NCI-H2171 (cell line): ENCODE results near the gene SDC1.
"Not testable (repeated sequence)": the region's sequence is repeated elsewhere in the genome, so short reads cannot be mapped to it uniquely, and the experiment has no call there.

Source experiments
- DNase-seq: peaks from one replicate; lab custom pipeline; 2025; lab: John Stamatoyannopoulos, UW

SDC1 gene

DNA sequence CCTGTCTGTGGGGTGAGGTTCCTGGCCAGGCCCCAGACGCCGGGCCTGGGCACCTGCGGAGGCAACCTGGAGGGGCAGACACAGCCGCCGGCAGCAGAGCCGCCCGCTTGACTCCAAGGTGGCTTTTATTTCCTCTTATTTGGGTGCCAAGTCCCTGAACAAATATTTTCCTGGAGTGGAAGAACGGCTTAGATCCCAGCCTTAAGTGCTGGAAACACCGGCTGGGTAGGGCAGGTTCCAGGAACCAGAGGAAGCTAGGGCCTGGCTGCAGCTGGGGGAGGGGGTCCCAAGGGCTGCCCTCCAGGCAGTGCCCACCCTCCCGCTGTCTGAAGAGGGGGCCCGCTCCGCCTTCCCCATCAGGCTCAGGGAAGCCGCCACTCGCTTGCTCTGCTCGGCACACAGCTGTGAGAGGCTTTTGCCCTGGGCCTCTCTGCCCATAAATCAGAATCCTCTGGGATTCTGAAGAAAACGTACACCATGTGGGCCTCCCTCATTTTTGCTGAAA, 28.2 kb downstream of the SDC1 start:
- DNase-seq = no peak

DNA sequence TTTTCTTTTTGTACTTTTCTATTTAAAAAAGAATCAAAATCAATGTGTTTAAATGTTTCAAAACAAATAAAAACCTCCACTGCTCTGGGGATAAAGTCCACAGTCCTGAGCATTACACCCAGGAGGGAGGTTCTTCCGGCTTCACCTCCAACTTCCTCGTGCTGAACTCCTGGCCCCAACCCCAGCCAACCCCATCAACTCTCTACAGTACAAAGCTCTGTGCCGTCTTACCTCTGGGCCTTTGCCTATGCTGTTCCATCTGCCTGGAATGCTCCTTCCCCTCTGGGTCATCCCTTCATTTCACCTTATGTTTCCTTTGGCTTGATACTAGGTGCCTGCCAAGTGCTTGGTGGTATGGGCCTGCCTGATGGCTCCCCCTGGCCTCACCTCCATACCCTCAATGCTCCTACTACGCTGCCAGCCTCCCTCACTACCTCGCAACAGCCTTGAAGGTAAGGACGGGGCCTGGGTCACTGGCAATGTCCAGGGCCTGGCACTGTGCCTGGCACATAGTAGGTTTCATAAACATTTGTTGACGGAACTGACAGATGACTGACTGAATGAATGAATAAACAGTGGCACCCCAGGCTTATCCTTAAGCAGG, 28.8 kb downstream of the SDC1 start:
- no peak for DNase-seq

DNA sequence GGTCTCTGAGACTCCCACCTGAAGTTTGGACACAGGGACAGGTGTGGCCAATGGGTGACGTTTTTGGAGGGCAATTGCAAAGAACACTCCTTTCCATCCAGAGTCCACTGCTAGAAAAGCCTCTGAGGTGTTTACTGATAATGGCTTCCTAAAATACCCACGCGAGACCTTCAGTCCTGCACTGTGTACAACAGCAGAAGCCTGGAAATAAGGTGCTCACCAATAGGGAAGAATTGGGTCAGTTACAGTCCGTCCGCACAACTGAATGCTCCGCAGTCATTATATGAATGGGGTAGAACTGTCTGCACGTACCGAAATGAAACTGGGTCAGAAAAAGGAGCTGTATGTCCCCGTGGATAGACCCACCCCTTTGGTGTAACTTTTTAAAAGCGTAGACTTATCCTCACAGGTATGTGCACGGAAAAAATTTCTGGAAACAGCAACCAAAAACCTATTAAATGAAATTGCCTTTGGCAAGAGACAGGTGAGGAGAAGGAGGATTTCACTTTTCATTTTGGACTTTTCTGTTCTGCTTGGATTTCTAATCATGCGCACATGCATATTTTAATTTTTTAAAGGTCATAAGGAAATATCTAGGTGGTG, 29.4 kb downstream of the SDC1 start:
- no peak for DNase-seq

DNA sequence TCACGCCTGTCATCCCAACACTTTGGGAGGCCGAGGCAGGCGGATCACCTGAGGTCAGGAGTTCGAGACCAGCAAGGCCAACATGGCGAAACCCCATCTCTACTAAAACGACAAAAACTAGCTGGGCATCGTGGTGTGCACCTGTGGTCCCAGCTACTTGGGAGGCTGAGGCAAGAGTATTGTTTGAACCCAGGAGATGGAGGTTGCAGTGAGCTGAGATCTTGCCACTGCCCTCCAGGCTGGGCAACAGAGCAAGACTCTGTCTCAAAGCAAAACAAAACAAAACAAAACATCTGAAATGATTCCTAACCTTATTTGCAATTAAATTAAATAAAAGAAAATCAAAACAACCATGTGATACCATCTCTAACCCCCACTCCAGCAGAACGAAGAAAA, 29.9 kb downstream of the SDC1 start:
- not testable (repeated sequence) for DNase-seq

DNA sequence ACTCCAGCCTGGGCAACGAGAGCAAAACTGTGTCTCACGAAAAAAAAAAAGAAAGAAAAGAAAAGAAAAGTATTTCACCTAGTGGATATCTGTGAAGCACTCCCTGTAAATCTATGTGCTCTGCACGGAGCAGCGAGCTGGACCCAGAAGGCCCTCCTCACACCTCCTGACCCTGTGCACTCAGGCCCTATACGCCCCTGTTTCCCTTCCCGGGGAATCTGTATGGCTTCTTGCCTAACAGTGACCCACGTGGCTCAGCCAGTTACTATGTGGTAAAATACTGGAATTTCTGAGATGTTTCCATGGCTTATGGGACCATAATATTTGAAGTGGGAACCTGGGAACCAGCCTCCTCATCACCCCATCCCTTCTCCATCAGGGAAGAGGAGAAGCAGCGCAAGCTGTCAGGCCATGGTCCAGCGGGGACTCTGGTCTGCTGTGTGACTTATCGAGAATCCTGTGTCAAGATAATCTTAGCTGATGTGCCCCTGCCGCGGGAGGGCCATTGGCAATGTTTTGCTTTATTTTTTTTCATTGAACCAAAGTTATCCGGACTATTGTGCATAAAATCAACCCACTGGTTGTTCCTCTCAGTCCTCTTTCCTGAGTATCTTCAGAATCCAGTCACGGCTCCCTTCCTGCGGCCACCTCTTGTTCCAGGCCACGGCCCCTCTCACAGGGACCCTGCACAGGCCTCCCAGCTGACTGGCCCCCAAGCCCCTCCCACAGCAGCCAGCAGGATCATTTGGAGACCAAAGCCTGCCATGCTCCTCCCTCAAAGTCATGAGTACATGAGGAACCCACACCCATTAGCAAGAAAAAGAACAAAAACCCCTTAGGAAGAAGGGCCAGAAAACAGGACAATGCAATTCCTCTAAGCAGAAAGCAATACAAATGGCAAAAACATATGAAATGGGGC, 30.6 kb downstream of the SDC1 start:
- DNase-seq = no peak

DNA sequence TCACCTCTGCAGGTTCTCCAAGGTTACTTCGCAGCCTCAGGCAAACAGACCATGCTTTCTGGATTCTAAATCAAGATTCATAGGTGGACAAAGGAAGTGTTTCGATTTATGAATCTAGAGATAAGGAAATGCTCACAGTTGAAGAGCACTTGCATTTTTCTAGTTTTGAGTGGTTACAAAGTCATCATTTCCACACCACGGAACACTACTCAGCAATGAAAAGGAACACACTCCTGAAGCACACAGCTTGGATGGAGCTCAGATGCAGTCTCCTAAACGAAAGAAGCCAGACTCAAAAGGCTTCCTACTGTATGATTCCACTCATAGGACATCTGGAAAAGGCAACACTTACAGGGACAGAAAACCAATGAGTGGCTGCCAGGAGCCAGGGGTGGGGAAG, 31.7 kb downstream of the SDC1 start:
- no peak for DNase-seq

DNA sequence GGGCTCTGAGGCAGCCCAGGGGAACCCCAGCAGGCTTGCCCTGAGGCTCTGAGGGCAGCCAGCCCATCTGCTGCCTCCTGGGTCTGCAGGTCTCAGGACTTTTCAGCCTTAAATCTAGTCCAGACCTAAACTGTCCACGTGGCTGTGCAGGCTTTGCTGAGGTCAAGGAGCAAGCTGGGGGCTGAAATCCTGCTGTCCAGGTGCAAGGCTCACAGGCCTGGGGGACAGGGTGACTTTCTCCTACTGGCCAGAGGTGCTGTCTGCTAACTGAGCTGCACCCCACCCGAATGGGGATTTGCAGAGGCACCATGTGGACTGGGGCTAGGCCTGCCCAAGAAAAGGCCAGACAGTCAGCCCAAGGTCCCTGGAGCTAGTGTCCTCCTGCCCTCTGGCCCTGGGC, 32.1 kb downstream of the SDC1 start:
- no peak for DNase-seq

DNA sequence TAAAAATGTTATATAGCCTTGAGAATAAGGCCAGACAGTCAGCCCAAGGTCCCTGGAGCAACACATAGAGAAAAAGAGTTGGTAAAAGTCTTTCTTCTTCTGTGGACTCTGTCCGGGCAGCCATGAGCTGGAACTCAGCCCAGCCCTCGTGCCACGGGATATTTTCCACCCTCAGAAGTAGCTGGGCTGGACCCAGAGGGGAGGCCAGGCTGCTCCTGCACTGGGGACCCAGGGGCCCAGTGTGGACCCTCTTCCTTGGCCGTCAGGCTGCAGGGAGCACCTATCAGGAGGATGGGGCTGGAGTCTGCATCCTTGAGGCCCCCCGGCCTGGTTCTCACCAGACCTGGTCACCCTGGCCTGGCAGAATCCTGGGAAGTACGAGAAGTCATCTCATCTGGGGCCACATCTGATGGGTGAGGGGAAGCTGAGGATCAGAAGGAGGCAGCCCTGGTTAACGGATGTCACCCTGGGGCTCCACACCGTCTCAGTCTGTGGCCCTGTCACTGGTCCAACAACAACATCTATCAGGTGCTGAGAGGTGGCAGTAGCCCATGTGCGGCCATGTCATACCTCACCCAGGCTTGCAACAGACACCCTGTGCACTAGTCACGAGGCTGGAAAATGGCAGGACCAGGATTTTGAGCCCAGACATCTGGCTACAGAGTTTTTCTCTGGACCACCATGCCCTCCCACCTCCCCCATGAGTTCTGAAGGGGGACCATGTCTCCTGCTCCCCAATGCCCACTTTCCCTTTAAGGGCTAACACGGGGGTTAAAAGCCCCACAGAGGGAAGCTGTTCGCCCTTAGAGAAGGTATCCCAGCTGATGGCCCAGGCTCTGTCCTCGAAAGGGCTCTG, 33.0 kb downstream of the SDC1 start:
- no peak for DNase-seq

DNA sequence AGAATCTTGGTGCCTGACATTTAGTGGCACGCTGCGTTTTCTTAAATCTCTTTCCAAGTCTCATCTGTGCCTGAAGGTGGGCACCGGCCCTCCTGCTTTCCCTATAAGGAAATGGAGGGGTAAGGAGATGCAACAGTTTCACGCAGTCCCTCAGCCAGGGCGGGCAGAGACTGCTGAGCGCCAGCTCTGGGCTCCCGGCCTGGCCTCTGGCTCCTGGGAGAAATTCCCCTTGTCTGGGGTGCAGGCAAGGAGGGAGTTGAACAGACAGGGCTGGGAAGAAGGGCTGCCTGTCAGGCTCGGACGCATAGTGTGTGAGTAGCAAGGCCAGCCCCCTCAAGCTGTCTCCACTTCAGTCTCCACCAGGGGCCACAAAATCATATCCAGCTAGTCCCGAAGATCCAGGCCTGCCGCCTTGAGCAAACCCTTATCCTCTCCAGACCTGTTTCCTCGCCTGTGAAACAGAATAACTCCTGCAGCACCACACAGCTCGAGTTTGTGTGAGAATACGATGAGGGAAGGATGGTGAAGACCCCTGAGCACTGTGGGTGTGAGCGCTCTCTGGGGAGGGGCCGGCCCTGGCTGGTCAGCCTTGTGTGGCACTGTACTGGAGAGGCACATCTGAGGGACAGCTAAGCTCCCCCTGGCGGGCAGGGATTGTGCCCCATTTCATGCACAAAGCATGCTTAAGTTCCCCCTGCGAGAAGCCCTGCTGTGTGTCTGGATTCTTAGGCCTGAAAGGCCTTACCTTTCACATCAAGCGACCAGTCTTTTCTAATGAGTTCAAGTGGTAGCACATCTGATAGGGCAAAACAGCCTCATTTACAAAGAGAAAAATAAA, 33.8 kb downstream of the SDC1 start:
- no peak for DNase-seq

DNA sequence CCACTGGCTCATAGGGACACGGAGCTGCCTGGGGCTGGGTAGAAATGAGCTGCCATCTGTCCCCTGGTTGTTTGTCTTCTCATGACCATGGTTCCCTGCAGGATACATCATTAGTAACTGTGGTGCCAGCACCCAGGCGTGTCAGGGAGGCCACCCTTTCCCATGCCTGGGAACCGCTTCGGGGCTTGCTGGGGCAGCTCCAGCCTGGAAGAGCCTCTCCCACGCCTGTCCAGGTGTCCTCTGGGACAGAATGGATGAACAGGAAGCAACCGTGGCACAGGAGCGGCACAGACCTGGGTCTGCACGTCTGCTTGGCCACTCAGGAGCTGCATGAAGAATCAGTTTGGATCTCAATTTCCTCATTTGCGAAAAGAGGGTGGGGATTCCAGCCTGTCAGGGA, 34.8 kb downstream of the SDC1 start:
- no peak for DNase-seq

DNA sequence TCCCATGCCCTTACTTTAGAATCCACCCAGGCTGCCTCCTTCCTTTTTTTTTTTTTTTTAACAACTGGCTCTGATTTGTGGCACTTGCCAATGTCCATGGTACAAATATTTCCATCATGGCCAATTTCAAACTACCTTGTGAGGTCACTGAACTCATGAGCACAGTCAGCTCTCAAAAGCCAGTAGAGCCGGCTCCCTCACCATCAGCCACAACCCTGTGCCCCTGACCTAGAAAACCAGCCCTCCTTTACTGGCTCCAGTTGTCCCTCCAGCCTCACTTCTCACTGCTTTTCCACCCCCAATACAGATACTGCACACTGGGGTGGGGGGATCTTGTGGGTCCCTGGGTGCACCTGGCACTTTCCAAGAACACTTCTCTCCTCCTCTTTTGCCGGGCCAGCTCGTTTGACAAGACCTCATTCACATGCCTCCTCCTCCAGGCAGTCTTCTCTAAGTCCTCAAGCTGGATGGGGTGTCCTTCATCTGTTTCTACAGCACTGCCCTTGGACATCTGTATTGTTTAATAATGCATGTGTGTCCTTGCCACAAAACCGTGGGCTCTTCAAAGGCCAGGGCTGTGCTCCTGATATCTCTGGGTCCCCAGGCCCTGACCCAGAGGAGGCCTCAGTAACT, 35.5 kb downstream of the SDC1 start:
- no peak for DNase-seq

DNA sequence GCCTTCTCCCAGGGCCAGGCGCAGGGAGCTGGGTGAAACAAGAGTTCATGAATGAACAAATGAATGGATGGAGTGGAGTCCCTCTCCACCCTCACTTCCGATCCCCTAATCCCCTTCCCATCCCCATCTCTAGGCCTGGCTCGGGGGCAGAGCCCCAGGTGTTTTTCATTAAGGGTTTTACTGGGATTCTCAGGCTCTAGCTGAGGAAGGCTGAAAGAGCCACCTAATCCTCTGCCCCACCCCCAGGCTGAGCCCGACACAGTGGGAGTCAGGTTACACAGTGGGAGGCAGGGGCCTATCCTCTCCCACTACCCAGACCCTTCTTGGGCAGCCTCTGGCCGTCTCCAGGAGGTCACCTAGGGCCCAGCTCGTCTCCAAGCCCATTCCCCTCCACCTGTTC, 36.1 kb downstream of the SDC1 start:
- DNase-seq = no peak

DNA sequence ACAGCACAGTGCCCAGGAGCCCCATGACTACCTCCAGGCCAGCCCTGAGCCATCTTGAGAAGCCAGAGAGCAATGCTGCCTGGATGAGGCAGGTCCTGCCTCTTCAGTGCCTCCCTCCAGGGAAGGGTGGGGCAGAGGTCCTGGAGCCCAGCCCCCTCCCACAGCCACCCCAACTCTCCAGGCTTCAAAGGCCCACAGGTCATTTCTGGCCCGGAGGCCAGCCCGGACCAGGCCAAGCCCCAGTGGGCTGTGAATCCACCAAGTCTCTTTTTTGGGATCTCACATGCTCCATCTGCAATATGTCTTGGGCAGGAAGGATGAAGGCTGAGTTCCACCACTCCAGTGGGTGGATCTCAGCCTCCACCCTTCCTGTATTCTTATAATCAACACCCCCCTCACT, 36.7 kb downstream of the SDC1 start:
- DNase-seq = no peak

DNA sequence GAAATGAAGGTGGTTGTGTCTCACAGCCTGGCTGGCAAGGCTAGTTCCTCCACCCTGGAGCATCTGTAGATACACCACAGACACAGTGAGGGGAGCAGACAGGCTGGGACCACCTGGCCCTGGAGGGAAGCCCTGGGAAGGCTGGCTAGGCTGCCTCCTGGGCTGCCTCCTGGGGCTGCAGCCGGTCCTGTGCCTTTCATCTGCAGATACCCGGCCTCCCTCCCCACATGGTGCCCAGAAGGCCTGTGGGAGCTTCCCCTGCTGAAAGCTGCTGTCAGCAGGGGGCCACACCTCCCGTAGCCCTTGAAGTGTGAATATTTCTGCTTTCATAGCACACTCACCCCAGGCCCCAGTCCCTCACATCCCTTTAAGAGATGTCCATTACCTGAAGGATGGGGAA, 37.6 kb downstream of the SDC1 start:
- DNase-seq = no peak

DNA sequence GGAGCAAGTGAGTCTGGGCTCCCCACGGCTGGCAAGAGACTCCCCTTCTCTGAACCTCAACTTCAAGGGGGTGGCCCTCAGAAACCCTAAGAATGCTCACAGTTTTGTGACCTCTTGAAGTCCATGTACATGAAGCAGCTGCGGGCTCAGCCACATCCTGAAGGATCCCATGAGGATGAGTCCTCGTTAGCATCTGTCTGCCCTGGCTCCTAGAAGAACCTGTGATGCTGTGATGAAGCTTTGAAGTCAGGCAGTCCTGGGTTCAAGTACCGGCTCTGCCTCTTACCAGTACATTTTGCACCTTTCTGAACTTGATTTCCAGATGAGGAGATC, 38.1 kb downstream of the SDC1 start:
- DNase-seq = no peak

DNA sequence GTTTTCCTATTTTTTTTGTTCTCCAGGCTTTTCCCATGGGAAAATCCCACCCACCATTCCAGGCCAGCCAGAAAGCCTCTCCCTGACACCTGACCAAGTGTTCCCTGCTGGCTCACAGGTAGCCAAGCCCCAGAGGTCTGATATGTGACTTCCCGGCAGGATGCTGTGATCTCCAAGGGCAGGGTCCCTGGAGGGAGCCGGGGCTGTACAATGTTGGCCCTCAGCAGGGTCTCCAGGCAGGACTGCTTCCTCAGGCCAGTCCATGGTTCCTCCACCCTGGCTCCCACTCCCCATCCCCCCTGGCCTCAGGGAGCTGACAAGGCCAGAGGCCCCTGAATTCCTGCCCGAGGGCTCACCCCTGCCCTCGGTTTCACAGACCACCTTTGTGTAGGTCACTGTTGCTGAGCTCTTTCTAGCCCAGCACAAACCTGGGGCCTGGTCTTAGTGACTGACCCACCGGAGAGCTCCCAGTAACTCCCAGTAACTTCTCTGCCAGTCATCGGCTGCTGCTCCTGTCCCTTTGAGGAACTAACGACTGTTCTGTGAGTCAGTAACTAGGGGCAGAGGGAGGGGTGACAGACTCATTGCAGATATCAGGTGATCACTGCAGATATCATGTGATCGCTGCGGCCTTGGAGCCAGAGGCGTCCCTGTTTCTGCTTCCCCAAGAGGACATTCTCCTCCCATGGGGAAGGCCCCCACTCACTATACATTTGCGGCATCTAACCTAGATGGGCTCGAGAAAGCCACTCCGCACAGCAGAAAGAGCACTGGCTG, 38.7 kb downstream of the SDC1 start:
- DNase-seq = no peak

DNA sequence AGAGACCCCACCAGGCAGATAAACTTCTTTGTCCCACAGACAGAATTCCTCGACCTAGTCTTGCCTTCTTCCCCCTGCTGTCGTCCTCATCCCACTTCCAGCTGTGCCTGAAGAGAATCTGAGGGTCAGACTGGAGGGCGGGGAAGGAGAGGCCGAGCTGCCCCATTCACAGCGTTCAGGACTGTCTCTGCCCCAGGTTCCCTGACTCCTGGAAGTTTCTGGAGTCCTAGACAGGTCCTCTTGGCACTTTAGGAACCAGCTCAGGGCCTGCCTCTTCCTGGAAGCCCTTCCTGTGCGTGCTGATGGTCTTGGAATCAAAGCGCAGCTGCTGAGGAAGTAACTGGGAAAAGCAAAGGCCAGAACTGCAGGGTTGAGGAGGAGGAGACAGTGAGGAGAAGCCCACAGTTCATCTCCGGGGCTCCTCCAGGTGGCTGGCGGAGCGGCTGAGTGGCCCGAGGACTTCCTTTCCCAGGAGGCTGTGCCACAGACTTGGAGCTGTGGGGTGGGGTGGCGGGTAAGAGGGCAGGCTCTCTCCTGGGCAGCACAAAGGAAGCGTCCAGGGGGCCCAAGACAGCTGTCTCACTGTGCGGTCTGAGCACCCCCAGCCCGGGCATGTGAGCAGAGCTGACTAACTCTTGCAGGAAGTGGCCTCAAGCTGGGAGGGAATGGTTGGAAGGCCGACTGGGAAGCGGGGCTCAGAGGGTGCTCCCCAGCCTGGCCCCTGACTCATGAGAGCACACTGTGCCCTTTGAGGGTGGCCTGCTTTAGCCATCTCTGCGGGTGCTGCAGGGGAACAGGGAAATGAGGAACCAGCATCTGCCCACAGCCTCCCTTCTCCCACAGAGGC, 39.5 kb downstream of the SDC1 start:
- DNase-seq = no peak

DNA sequence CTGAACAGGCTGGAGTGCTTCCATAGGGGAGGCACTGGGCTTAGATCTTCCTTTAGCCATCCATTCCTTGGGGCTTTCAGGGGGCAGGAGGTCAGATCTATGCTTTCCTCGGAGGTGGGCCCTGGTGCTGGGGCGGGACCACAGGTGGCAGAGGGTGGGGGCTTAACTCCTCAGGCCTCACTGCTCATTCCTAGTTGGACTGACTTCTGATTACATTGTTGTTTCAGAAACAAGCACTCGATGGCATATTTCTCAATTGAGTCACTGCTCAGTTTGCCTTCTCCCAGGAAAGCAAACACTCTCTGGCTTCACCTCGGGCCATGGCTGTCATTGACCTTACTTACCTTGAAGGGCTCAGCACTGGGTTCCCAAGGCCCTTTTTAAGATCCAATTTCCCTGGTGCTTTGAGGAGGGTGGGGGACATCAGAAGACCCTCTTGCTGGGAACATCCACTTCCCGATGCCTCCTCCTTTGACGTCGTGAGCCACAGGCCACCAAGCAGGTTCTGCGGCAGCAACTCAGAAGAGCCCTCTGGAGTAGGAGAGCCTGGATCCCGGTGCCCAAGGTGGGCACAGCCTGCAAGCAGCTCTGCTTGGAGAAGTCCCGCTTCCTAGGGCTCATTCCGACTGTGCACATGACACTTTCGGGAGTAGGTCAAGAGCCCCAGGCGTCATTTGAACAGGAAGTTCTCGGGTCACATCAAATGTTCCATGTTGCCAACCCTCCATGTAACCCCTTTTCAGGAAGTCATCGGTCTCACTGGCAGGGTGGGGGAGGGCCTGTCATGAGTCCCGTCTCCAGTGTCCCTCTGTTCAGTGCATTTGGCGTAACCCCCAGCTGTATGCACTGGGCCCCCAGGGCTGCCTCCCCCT, 40.6 kb downstream of the SDC1 start:
- no peak for DNase-seq
